Fibroblast of the aortic adventitia (primary cell): Measurements from ENCODE around the gene CACNG4. TPM values are rescaled to one million over a fixed set of nuclear protein-coding genes. Genes with fewer than 3 reads are reported as not detected.

Experiments
- DNase-seq: peaks from one replicate; pipeline ENCODE4 v3.0.0-alpha.2; 2010; ENCODE audit warnings: low read depth
- H3K4me3 ChIP-seq: 2 replicates; pipeline ENCODE4 v1.5.1; 2011; ENCODE audit warnings: low read depth, mild to moderate bottlenecking, control low read depth, low read length, moderate library complexity
- total RNA-seq: library from RNA; depleted of rRNA; stranded (reverse); fragments of >200 nt; gene quantifications from 2 replicates; pipeline ENCODE4 v1.2.3, GENCODE V29; 2012; ENCODE audit warnings: low replicate concordance
- TF ChIP-seq, protein P1 (sequence below): IDR thresholded peaks from 2 replicates; pipeline ENCODE4 v1.5.1; 2011; ENCODE audit warnings: mild to moderate bottlenecking, low read length, control low read depth, inconsistent platforms; ENCODE audit not compliant: insufficient read depth

Gene CACNG4
- total RNA-seq, 1 donor: not detected

- H3K4me3 ChIP-seq: no peak overlapping the region
- DNase-seq: no peak
- TF ChIP-seq, protein P1, sequence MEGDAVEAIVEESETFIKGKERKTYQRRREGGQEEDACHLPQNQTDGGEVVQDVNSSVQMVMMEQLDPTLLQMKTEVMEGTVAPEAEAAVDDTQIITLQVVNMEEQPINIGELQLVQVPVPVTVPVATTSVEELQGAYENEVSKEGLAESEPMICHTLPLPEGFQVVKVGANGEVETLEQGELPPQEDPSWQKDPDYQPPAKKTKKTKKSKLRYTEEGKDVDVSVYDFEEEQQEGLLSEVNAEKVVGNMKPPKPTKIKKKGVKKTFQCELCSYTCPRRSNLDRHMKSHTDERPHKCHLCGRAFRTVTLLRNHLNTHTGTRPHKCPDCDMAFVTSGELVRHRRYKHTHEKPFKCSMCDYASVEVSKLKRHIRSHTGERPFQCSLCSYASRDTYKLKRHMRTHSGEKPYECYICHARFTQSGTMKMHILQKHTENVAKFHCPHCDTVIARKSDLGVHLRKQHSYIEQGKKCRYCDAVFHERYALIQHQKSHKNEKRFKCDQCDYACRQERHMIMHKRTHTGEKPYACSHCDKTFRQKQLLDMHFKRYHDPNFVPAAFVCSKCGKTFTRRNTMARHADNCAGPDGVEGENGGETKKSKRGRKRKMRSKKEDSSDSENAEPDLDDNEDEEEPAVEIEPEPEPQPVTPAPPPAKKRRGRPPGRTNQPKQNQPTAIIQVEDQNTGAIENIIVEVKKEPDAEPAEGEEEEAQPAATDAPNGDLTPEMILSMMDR: no peak
Observed at GRCh38 chr17:66987059-66987616, 22.6 kb downstream of the CACNG4 start.

DNA sequence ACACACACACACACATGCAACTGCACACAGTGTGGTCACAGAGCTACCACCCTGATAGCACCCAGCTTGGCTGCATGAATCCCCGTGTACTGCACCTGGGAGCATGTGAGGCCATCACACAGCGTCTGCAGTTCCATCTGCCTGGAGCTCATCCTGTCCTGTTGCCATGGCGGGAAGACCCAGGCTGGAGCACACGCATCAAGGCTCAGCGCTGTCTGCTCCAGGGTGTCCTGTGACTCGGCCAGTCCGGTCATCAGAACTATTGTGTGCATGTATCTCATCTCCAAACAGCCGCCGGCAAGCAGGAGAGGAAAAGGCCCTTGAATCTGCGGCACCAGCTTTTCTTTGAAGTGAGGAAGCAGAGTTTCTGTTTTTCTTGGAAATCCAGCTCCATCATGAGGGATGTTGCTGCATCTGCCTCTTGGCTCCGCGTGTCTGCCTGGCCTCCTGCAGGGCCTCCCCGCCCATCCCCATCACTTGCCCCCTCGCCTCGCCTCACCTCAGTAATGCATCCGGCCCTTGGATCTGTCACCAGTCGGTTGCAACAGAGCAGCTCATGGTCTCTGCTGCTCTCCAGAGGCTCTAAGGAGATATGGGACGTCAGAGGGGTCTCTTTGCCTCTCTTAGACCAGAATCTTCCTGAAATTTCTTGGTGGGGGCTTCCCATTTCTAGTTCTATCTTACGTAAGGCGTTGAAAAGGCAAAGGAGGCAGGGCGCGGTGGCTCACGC is 23.7 kb downstream of the CACNG4 start:
- DNase-seq: no peak
- TF ChIP-seq, protein P1: no peak
- no peak overlapping the region for H3K4me3 ChIP-seq

DNA sequence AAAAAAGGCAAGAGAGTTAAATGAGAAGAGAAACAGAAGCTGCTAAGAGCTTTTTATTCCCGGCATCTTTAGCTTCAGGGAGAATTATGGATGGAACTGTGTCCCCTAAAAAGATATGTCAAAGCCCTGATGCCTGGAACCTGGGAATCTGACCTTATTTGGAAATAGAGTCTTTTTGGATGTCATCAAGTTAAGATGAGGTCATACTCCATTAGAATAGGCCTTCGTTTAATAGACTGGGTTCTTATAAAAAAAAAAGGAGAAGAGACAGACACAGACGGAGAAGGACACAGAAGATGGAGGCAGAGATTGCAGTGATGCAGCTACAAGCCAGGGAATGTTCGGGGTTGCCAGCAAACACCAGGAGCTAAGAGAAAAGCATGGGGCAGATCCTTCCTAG is 24.6 kb downstream of the CACNG4 start:
- DNase-seq: no peak
- TF ChIP-seq, protein P1: no peak
- no peak overlapping the region for H3K4me3 ChIP-seq

DNA sequence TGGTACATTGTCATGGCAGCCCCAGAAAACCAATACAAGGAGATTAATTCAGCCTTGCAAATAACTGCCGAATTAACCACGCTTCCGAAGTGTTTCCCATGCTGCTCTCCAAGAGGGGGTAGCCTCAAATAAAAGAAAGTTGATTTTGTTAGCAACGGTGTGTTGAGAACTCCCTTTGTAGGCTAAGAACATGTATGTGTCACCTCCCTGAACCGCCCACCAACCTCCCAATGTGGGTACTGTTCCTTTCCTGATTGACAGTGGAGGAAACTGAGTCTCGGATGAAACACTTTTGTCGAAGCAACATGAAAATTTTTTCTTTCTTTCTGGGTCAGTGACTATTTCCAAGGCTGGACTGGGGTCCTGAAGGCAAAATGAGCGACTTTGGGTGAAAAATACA is 25.1 kb downstream of the CACNG4 start:
- DNase-seq: no peak
- H3K4me3 ChIP-seq: no peak overlapping the region
- TF ChIP-seq, protein P1: no peak

- no peak overlapping the region for H3K4me3 ChIP-seq
- TF ChIP-seq, protein P1: no peak
- no peak for DNase-seq
Observed at GRCh38 chr17:66990047-66990446, 25.5 kb downstream of the CACNG4 start.

DNA sequence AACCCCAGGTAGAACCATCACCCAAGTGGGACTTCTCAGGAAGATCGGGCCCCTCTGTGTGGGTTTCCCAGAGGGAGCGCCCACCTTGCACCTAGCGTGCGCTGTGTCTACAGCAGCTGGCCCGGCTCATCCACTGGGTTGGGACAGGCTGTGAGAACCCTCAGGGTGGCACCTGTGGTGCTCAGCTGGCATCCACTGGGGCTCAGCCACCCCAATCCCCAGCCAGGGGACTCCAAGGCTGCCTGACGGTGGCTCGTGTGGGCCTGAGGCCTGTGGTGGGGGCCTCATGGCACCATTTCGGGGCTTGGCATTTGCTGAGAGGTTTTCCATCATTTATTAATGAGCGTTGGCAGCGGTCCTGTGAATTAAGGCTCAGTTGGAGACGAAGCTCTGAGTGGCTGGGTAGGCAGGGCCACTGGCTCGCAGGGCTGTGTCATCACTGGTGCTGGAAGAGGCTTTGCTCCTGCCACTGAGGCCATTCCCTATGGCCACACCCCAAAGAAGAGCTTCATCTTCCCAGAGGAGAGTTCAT is 28.5 kb downstream of the CACNG4 start:
- no peak overlapping the region for H3K4me3 ChIP-seq
- no peak for DNase-seq
- TF ChIP-seq, protein P1: no peak
